WTC11 (cell line): ENCODE results near the gene BRINP1. TPM values are rescaled to one million over a fixed set of nuclear protein-coding genes. Genes with fewer than 3 reads are reported as not detected.

Source experiments
- ATAC-seq: fragments of 200-7000 bp; cut with Tn5 transposase; 2 replicates; pipeline ENCODE4 v1.10.0; 2021; ENCODE audit warnings: mild to moderate bottlenecking, moderate library complexity
- CTCF ChIA-PET: fragments of 300-600 bp; sonication (Branson Sonifier 250); formaldehyde crosslinking; loops from one replicate; lab custom pipeline; 2021; ENCODE audit warnings: antibody characterized with exemption; lab: Charles Lee
- POLR2A ChIA-PET: fragments of 350-600 bp; sonication (Branson Sonifier 250); formaldehyde crosslinking; loops from one replicate; lab custom pipeline; 2021; ENCODE audit warnings: antibody characterized with exemption; lab: Charles Lee
- DNase-seq: peaks from one replicate; pipeline ENCODE4 v3.0.0; 2021; ENCODE audit warnings: low spot score
- H3K27ac Mint-ChIP-seq: 2 replicates; pipeline ENCODE4 v1.8.0; 2021; ENCODE audit warnings: mixed read lengths
- H3K27me3 Mint-ChIP-seq: 2 replicates; pipeline ENCODE4 v1.8.0; 2021; ENCODE audit warnings: low read depth, mild to moderate bottlenecking, moderate library complexity, mixed read lengths
- H3K36me3 Mint-ChIP-seq: 2 replicates; pipeline ENCODE4 v1.8.0; 2021; ENCODE audit warnings: mixed read lengths
- H3K4me1 Mint-ChIP-seq: 2 replicates; pipeline ENCODE4 v1.8.0; 2022; ENCODE audit warnings: mixed read lengths
- H3K4me3 Mint-ChIP-seq: 2 replicates; pipeline ENCODE4 v1.8.0; 2021; ENCODE audit warnings: mild to moderate bottlenecking, moderate library complexity, mixed read lengths
- H3K9me3 Mint-ChIP-seq: 2 replicates; pipeline ENCODE4 v1.8.0; 2021; ENCODE audit warnings: mixed read lengths
- ARID4B ChIP-seq: sonication (generic); formaldehyde crosslinking; IDR thresholded peaks from 2 replicates; pipeline ENCODE4 v1.8.0; 2023; ENCODE audit warnings: missing genetic modification reagents, mild to moderate bottlenecking, borderline replicate concordance
- CREB1 ChIP-seq: sonication (generic); formaldehyde crosslinking; IDR thresholded peaks from 2 replicates; pipeline ENCODE4 v1.8.0; 2023; ENCODE audit warnings: mild to moderate bottlenecking, missing genetic modification reagents
- ELF4 ChIP-seq: sonication (generic); formaldehyde crosslinking; IDR thresholded peaks from 2 replicates; pipeline ENCODE4 v1.8.1; 2022; ENCODE audit warnings: low read depth, mild to moderate bottlenecking, moderate library complexity, missing genetic modification reagents
- ETV6 ChIP-seq: sonication (generic); formaldehyde crosslinking; IDR thresholded peaks from 2 replicates; pipeline ENCODE4 v1.8.1; 2022; ENCODE audit warnings: mild to moderate bottlenecking, missing genetic modification reagents
- FOXK1 ChIP-seq: sonication (generic); formaldehyde crosslinking; IDR thresholded peaks from 2 replicates; pipeline ENCODE4 v1.8.0; 2022; ENCODE audit warnings: mild to moderate bottlenecking, moderate library complexity, missing genetic modification reagents
- NFATC4 ChIP-seq: fragments of 250-450 bp; sonication (Bioruptor Pico); IDR thresholded peaks from 2 replicates; pipeline ENCODE4 v1.9.0; 2021; ENCODE audit warnings: mild to moderate bottlenecking
- NR1H2 ChIP-seq: sonication (generic); formaldehyde crosslinking; IDR thresholded peaks from 2 replicates; pipeline ENCODE4 v1.9.0; 2021; ENCODE audit warnings: mild to moderate bottlenecking, moderate library complexity, missing genetic modification reagents
- PREB ChIP-seq: sonication (generic); formaldehyde crosslinking; IDR thresholded peaks from 2 replicates; pipeline ENCODE4 v1.8.1; 2022; ENCODE audit warnings: mild to moderate bottlenecking, missing genetic modification reagents, moderate library complexity, borderline replicate concordance
- RORB ChIP-seq: fragments of 250-450 bp; sonication (Bioruptor Pico); IDR thresholded peaks from 2 replicates; pipeline ENCODE4 v1.9.0; 2021; ENCODE audit warnings: mild to moderate bottlenecking
- STAT6 ChIP-seq: sonication (generic); formaldehyde crosslinking; conservative IDR thresholded peaks from 2 replicates; pipeline ENCODE4 v1.8.1; 2023; ENCODE audit warnings: mild to moderate bottlenecking, low read depth, missing genetic modification reagents, moderate library complexity
- ZNF121 ChIP-seq: sonication (generic); formaldehyde crosslinking; IDR thresholded peaks from 2 replicates; pipeline ENCODE4 v1.8.0; 2023; ENCODE audit warnings: missing genetic modification reagents
- ZNF263 ChIP-seq: sonication (generic); formaldehyde crosslinking; IDR thresholded peaks from 2 replicates; pipeline ENCODE4 v1.8.1; 2022; ENCODE audit warnings: low read depth, mild to moderate bottlenecking, moderate library complexity, missing genetic modification reagents
- ZNF317 ChIP-seq: sonication (generic); formaldehyde crosslinking; IDR thresholded peaks from 2 replicates; pipeline ENCODE4 v1.8.1; 2023; ENCODE audit warnings: low read depth, mild to moderate bottlenecking, moderate library complexity, missing genetic modification reagents, borderline replicate concordance
- ZNF423 ChIP-seq: fragments of 250-450 bp; sonication (Bioruptor Pico); IDR thresholded peaks from 2 replicates; pipeline ENCODE4 v2.1.2; 2022; ENCODE audit warnings: mild to moderate bottlenecking, moderate library complexity
- ZNF425 ChIP-seq: fragments of 250-450 bp; sonication (Bioruptor Pico); conservative IDR thresholded peaks from 2 replicates; pipeline ENCODE4 v1.9.0; 2021; ENCODE audit warnings: mild to moderate bottlenecking
- ZNF512 ChIP-seq: sonication (generic); formaldehyde crosslinking; IDR thresholded peaks from 2 replicates; pipeline ENCODE4 v1.8.1; 2022; ENCODE audit warnings: missing genetic modification reagents, borderline replicate concordance
- total RNA-seq: library from RNA; stranded (reverse); gene quantifications from 3 replicates; pipeline ENCODE4 v1.2.3, GENCODE V29; 2021
- TF ChIP-seq, protein P1 (sequence below): sonication (generic); formaldehyde crosslinking; IDR thresholded peaks from 2 replicates; pipeline ENCODE4 v1.8.1; 2023; ENCODE audit warnings: mild to moderate bottlenecking, missing genetic modification reagents, borderline replicate concordance
- TF ChIP-seq, protein P2 (sequence below): sonication (generic); formaldehyde crosslinking; IDR thresholded peaks from 2 replicates; pipeline ENCODE4 v1.8.0; 2023; ENCODE audit warnings: mild to moderate bottlenecking, missing genetic modification reagents

BRINP1 gene
- total RNA-seq, 1 experiment from 2014 or later = 19.5 TPM

DNA sequence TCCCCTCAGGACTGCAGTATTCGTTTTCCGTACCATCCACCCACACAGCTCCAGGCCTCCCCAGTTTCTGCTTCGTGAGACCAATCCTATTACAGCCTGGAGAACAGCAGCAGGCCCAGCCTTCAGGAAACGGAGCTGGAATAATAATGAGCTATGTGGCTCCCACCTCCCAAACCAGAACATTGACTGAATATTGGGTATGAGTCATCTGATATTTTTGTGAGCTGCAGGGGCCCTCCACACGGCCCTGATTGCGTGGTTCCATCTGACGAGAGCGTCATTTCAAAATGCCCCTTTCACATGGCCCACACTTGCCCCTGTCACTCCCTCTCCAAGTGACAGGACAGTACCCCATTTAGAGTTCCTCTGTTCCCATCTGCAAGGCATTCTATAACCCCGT is 192.0 kb downstream of the BRINP1 start:
- Mint-ChIP-seq H3K27me3 (no peaks in the 10 kb centered on the region), H3K4me1 (peaks cover 37% of the 10 kb centered on the region), H3K27ac (no peak overlapping the region), H3K9me3 (no peaks in the 10 kb centered on the region), H3K4me3 (no peak overlapping the region), H3K36me3 (peaks cover 3% of the 10 kb centered on the region; the same call in 1 of the 2 replicates)
- TF ChIP-seq STAT6 = no peak
- TF ChIP-seq ZNF423 = no peak
- TF ChIP-seq FOXK1 (CRISPR knock-in tag) = no peak
- no peak for TF ChIP-seq RORB (CRISPR knock-in tag)
- no peak for TF ChIP-seq ZNF512 (CRISPR knock-in tag)
- TF ChIP-seq, protein P1, sequence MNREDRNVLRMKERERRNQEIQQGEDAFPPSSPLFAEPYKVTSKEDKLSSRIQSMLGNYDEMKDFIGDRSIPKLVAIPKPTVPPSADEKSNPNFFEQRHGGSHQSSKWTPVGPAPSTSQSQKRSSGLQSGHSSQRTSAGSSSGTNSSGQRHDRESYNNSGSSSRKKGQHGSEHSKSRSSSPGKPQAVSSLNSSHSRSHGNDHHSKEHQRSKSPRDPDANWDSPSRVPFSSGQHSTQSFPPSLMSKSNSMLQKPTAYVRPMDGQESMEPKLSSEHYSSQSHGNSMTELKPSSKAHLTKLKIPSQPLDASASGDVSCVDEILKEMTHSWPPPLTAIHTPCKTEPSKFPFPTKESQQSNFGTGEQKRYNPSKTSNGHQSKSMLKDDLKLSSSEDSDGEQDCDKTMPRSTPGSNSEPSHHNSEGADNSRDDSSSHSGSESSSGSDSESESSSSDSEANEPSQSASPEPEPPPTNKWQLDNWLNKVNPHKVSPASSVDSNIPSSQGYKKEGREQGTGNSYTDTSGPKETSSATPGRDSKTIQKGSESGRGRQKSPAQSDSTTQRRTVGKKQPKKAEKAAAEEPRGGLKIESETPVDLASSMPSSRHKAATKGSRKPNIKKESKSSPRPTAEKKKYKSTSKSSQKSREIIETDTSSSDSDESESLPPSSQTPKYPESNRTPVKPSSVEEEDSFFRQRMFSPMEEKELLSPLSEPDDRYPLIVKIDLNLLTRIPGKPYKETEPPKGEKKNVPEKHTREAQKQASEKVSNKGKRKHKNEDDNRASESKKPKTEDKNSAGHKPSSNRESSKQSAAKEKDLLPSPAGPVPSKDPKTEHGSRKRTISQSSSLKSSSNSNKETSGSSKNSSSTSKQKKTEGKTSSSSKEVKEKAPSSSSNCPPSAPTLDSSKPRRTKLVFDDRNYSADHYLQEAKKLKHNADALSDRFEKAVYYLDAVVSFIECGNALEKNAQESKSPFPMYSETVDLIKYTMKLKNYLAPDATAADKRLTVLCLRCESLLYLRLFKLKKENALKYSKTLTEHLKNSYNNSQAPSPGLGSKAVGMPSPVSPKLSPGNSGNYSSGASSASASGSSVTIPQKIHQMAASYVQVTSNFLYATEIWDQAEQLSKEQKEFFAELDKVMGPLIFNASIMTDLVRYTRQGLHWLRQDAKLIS (CRISPR knock-in tag) = no peak
- TF ChIP-seq ETV6 (CRISPR knock-in tag) = no peak
- TF ChIP-seq ZNF263 = no peak
- TF ChIP-seq ZNF425 = no peak
- no peak for TF ChIP-seq ZNF317
- TF ChIP-seq CREB1 = no peak
- TF ChIP-seq ZNF121 (CRISPR knock-in tag) = no peak
- TF ChIP-seq ARID4B (CRISPR knock-in tag) = no peak
- no peak for TF ChIP-seq NFATC4 (CRISPR knock-in tag)
- TF ChIP-seq, protein P2, sequence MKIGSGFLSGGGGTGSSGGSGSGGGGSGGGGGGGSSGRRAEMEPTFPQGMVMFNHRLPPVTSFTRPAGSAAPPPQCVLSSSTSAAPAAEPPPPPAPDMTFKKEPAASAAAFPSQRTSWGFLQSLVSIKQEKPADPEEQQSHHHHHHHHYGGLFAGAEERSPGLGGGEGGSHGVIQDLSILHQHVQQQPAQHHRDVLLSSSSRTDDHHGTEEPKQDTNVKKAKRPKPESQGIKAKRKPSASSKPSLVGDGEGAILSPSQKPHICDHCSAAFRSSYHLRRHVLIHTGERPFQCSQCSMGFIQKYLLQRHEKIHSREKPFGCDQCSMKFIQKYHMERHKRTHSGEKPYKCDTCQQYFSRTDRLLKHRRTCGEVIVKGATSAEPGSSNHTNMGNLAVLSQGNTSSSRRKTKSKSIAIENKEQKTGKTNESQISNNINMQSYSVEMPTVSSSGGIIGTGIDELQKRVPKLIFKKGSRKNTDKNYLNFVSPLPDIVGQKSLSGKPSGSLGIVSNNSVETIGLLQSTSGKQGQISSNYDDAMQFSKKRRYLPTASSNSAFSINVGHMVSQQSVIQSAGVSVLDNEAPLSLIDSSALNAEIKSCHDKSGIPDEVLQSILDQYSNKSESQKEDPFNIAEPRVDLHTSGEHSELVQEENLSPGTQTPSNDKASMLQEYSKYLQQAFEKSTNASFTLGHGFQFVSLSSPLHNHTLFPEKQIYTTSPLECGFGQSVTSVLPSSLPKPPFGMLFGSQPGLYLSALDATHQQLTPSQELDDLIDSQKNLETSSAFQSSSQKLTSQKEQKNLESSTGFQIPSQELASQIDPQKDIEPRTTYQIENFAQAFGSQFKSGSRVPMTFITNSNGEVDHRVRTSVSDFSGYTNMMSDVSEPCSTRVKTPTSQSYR = no peak
- TF ChIP-seq NR1H2 = no peak
- TF ChIP-seq PREB = no peak
- TF ChIP-seq ELF4 (CRISPR knock-in tag) = no peak
- CTCF ChIA-PET = no interaction called here
- no peak for DNase-seq
- ATAC-seq = no peak
- POLR2A ChIA-PET = no interaction called here
